GM19467 (cell line): Measurements from ENCODE around the gene EN2.

Experiments
- ATAC-seq: cut with Tn5 transposase; IDR thresholded peaks from one replicate; pipeline ENCODE4 v1.9.1; 2021; ENCODE audit warnings: mild to moderate bottlenecking, moderate library complexity; ENCODE audit not compliant: unreplicated experiment

The EN2 gene

GRCh38 chr7:155507576-155507975, 49.6 kb downstream of the EN2 start:
- no peak for ATAC-seq

- ATAC-seq: no peak
Observed at GRCh38 chr7:155508376-155509358, 50.7 kb downstream of the EN2 start.

GRCh38 chr7:155509359-155509724, 51.4 kb downstream of the EN2 start:
- no peak for ATAC-seq

- ATAC-seq: no peak
Observed at GRCh38 chr7:155509725-155510551, 52.0 kb downstream of the EN2 start.

GRCh38 chr7:155510975-155511701, 53.2 kb downstream of the EN2 start:
- no peak for ATAC-seq

- no peak for ATAC-seq
Observed at GRCh38 chr7:155511702-155511996, 53.7 kb downstream of the EN2 start.

GRCh38 chr7:155512246-155512887, 54.4 kb downstream of the EN2 start:
- no peak for ATAC-seq

GRCh38 chr7:155513543-155514285, 55.8 kb downstream of the EN2 start:
- no peak for ATAC-seq

- no peak for ATAC-seq
Observed at GRCh38 chr7:155514296-155514695, 56.4 kb downstream of the EN2 start.
